GM23338 (cell line): Measurements from ENCODE around the gene MICAL3.

Experiments
- CREB1 ChIP-seq: fragments of 250-450 bp; sonication (Bioruptor Pico); IDR thresholded peaks from 2 replicates; pipeline ENCODE4 v1.5.0; 2020; ENCODE audit warnings: low read depth, mild to moderate bottlenecking, moderate library complexity
- EZH2 ChIP-seq: fragments of 200-600 bp; sonication (generic); IDR thresholded peaks from one replicate; pipeline ENCODE4 v1.8.0; 2017; ENCODE audit warnings: antibody characterized with exemption, mild to moderate bottlenecking, low read depth; ENCODE audit not compliant: unreplicated experiment
- EZH2phosphoT487 ChIP-seq: fragments of 200-600 bp; sonication (generic); IDR thresholded peaks from one replicate; pipeline ENCODE4 v1.8.1; 2018; ENCODE audit warnings: antibody characterized with exemption; ENCODE audit not compliant: unreplicated experiment
- JUNB ChIP-seq: IDR thresholded peaks from one replicate; pipeline ENCODE4 v1.6.1; 2016; ENCODE audit warnings: antibody characterized with exemption; ENCODE audit not compliant: unreplicated experiment
- NANOG ChIP-seq: IDR thresholded peaks from 2 replicates; pipeline ENCODE4 v1.6.1; 2016; ENCODE audit warnings: antibody characterized with exemption, borderline replicate concordance
- POLR2AphosphoS5 ChIP-seq: IDR thresholded peaks from 2 replicates; pipeline ENCODE4 v1.6.1; 2016; ENCODE audit warnings: antibody characterized with exemption, low read depth
- ZNF331 ChIP-seq: fragments of 250-450 bp; sonication (Bioruptor Pico); IDR thresholded peaks from 2 replicates; pipeline ENCODE4 v1.5.0; 2020; ENCODE audit warnings: low read depth, mild to moderate bottlenecking, moderate library complexity
- TF ChIP-seq, protein P1 (sequence below), 2 experiments: fragments of 200-600 bp in 1 of 2; sonication (generic) in 1 of 2; conservative IDR thresholded peaks; 2 replicates each; pipeline versions ENCODE4 v1.5.1 to v1.6.1; 2016 to 2017; ENCODE audit warnings: antibody characterized with exemption in 2 of 2, low read depth in 2 of 2, mild to moderate bottlenecking in 2 of 2, moderate library complexity in 1 of 2
- TF ChIP-seq, protein P2 (sequence below): IDR thresholded peaks from one replicate; pipeline ENCODE4 v1.6.1; 2018; ENCODE audit warnings: antibody characterized with exemption; ENCODE audit not compliant: unreplicated experiment
- TF ChIP-seq, protein P3 (sequence below): IDR thresholded peaks from 2 replicates; pipeline ENCODE4 v1.6.1; 2016; ENCODE audit warnings: antibody characterized with exemption

DNA sequence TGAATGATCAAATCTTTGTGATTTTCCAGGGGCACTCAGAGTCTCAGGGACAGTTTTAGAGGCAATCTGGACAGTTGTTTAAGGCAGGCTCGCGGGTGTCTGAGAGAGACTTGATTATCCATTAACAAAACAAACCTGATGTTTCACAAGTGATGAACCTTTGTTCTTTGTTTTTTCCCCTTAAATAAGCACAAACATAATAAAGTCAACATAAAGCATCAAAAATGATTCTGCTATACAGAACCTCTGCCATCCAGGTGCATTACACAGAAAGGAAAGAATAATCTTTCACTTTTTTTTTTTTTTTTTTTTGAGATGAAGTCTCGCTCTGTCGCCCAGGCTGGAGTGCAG is 263.2 kb downstream of the MICAL3 start:
- TF ChIP-seq EZH2 (no peak), ZNF331 (CRISPR knock-in tag) (no peak), POLR2AphosphoS5 (no peak), JUNB (no peak), NANOG (no peak), EZH2phosphoT487 (no peak), CREB1 (CRISPR knock-in tag) (no peak)
- TF ChIP-seq, protein P1, sequence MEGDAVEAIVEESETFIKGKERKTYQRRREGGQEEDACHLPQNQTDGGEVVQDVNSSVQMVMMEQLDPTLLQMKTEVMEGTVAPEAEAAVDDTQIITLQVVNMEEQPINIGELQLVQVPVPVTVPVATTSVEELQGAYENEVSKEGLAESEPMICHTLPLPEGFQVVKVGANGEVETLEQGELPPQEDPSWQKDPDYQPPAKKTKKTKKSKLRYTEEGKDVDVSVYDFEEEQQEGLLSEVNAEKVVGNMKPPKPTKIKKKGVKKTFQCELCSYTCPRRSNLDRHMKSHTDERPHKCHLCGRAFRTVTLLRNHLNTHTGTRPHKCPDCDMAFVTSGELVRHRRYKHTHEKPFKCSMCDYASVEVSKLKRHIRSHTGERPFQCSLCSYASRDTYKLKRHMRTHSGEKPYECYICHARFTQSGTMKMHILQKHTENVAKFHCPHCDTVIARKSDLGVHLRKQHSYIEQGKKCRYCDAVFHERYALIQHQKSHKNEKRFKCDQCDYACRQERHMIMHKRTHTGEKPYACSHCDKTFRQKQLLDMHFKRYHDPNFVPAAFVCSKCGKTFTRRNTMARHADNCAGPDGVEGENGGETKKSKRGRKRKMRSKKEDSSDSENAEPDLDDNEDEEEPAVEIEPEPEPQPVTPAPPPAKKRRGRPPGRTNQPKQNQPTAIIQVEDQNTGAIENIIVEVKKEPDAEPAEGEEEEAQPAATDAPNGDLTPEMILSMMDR (conservative IDR thresholded peaks at IDR 0.05; ENCODE audit: low read depth in 2 of 2) = no peak
- TF ChIP-seq, protein P2, sequence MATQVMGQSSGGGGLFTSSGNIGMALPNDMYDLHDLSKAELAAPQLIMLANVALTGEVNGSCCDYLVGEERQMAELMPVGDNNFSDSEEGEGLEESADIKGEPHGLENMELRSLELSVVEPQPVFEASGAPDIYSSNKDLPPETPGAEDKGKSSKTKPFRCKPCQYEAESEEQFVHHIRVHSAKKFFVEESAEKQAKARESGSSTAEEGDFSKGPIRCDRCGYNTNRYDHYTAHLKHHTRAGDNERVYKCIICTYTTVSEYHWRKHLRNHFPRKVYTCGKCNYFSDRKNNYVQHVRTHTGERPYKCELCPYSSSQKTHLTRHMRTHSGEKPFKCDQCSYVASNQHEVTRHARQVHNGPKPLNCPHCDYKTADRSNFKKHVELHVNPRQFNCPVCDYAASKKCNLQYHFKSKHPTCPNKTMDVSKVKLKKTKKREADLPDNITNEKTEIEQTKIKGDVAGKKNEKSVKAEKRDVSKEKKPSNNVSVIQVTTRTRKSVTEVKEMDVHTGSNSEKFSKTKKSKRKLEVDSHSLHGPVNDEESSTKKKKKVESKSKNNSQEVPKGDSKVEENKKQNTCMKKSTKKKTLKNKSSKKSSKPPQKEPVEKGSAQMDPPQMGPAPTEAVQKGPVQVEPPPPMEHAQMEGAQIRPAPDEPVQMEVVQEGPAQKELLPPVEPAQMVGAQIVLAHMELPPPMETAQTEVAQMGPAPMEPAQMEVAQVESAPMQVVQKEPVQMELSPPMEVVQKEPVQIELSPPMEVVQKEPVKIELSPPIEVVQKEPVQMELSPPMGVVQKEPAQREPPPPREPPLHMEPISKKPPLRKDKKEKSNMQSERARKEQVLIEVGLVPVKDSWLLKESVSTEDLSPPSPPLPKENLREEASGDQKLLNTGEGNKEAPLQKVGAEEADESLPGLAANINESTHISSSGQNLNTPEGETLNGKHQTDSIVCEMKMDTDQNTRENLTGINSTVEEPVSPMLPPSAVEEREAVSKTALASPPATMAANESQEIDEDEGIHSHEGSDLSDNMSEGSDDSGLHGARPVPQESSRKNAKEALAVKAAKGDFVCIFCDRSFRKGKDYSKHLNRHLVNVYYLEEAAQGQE = no peak
- TF ChIP-seq, protein P3, sequence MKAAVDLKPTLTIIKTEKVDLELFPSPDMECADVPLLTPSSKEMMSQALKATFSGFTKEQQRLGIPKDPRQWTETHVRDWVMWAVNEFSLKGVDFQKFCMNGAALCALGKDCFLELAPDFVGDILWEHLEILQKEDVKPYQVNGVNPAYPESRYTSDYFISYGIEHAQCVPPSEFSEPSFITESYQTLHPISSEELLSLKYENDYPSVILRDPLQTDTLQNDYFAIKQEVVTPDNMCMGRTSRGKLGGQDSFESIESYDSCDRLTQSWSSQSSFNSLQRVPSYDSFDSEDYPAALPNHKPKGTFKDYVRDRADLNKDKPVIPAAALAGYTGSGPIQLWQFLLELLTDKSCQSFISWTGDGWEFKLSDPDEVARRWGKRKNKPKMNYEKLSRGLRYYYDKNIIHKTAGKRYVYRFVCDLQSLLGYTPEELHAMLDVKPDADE = no peak
